ENCODE data around the gene SBK3. TPM values are rescaled to one million over a fixed set of nuclear protein-coding genes. Genes with fewer than 3 reads are reported as not detected.

The SBK3 gene
- total RNA-seq, 2 donors from 2014 or later: 0.23 to 0.74 TPM

DNA sequence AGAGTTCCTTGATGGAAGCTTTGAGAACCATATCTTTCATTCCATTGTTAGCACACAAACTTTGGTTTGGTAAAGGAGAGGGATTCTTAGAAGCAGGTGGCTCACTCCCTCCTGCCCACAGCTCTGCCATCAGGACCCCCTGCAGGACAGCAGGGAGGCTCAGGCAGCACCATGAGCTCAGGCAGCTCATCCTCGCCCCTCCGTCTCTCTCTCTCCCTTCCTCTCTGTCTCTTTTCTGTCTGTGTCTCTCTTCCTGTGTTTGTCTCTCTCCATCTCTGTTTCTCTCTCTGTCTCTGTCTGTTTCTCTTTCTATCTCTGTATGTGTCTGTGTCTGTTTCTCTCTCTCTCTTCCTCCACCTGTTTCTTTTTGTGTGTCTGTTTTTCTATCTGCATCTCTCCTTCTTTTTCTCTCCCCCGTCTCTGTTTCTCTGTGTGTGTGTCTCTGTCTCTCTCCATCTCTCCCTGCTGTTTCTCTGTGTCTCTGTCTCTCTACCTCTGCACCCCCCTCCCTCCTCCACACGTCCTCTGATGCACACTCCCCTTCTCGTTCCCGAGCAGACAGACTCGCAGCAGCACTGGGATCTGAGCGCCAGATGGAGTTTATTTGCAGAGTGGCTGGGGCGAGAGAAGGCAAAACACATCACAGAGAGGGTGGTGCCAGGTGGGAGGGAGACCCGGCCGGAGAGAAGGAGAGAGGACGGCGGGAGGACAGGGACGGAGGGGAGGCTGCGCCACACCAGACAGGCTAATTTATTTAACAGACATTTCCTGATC is 17.1 kb downstream of the SBK3 start:
- Histone ChIP-seq H3K4me3 (no peak overlapping the region), H3K36me3 (no peaks in the 10 kb centered on the region), H3K4me1 (replicated peaks) (peaks cover 5% of the 10 kb centered on the region), H3K27me3 (replicated peaks; ENCODE audit: insufficient read depth) (no peaks in the 10 kb centered on the region), H3K27ac (no peak overlapping the region), H3K9me3 (no peaks in the 10 kb centered on the region)
- 24% methylated on average over 15 of the region's 15 CpGs for WGBS
- DNase-seq (ENCODE audit: low spot score): no peak
- TF ChIP-seq POLR2AphosphoS5 (IDR thresholded peaks at IDR 0.05) (no peak), POLR2A (IDR thresholded peaks at IDR 0.05) (no peak)
- TF ChIP-seq, protein P1, sequence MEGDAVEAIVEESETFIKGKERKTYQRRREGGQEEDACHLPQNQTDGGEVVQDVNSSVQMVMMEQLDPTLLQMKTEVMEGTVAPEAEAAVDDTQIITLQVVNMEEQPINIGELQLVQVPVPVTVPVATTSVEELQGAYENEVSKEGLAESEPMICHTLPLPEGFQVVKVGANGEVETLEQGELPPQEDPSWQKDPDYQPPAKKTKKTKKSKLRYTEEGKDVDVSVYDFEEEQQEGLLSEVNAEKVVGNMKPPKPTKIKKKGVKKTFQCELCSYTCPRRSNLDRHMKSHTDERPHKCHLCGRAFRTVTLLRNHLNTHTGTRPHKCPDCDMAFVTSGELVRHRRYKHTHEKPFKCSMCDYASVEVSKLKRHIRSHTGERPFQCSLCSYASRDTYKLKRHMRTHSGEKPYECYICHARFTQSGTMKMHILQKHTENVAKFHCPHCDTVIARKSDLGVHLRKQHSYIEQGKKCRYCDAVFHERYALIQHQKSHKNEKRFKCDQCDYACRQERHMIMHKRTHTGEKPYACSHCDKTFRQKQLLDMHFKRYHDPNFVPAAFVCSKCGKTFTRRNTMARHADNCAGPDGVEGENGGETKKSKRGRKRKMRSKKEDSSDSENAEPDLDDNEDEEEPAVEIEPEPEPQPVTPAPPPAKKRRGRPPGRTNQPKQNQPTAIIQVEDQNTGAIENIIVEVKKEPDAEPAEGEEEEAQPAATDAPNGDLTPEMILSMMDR (IDR thresholded peaks at IDR 0.05): no peak
- intact Hi-C loops (cut with DNase I): no loop called here

DNA sequence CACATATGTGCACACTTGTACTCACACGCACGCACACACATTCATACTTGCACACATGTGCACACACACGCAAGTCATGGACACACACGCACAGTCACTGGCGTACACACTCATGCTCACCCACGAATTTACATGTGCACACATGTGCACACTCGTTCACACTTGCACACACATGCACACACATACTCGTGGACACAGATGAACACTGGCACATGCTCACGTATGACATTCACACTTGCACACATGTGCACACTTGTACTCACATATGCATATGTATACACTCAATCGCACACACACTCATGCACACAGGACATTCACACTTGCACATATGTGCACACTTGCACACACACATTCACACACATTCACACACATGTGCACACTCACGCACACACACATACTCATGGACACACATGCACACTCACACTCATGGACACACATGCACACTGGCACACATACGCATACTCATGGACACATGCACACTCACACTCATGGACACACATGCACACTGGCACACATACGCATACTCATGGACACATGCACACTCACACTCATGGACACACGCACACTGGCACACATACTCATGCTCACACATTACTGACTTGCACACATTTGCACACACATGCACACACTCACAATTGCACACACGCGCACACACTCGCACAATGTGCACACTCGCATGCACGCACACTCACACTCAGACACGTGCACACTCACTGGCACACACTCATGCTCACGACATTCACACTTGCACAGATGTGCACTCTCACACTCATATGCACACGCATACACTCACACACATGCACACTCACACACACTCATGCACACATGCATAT is 17.9 kb downstream of the SBK3 start:
- Histone ChIP-seq H3K4me3 (no peak overlapping the region), H3K27ac (no peak overlapping the region), H3K27me3 (replicated peaks; ENCODE audit: insufficient read depth) (no peaks in the 10 kb centered on the region), H3K36me3 (no peaks in the 10 kb centered on the region), H3K9me3 (no peaks in the 10 kb centered on the region), H3K4me1 (replicated peaks) (peaks cover 5% of the 10 kb centered on the region)
- TF ChIP-seq, protein P1 (IDR thresholded peaks at IDR 0.05): no peak
- no peak for TF ChIP-seq POLR2AphosphoS5 (IDR thresholded peaks at IDR 0.05)
- TF ChIP-seq POLR2A (IDR thresholded peaks at IDR 0.05): no peak
- DNase-seq (ENCODE audit: low spot score): no peak
- intact Hi-C loops (cut with DNase I): no loop called here
- 80% methylated on average over 22 of the region's 22 CpGs for WGBS

DNA sequence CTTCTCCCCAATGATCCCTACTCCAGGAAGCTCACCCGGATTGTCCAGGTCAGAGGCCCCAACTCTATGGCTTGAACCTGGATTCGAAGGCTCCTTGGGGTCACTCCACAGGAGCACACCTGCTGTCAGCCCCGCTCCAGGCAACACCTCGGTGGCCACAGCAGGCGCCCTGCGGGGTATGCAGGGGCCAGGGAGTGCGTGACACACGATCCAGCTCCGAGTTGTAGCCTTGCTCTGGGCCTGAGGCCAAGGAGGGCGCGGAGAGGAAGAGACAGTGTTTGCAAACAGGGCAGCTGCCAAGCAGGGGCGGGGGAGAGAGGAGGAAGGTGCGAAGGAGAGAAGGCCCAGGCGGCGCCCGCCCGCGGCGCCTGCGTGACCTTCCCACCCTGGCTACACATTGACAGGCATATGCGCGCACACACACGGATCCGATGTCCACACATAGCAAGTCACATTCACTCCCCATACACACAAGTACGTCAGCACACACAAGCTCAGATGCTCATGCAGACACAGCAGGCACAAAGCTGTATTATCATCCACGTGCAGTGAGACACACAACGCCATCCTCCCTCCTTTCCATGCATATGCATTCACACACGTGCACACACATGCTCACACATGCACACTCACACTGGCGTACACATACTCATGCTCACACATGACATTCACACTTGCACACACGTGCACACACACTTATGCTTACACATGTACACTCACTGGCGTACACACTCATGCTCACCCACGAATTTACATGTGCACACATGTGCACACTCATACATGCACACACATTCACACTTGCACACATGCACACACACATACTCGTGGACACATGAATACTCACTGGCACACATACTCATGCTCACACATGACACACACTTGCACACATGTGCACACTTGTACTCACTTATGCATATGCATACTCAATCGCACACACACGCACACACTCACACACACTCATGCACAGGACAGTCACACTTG is 18.8 kb downstream of the SBK3 start:
- Histone ChIP-seq H3K4me1 (replicated peaks) (peaks cover 5% of the 10 kb centered on the region), H3K9me3 (no peaks in the 10 kb centered on the region), H3K36me3 (no peaks in the 10 kb centered on the region), H3K27me3 (replicated peaks; ENCODE audit: insufficient read depth) (no peaks in the 10 kb centered on the region), H3K27ac (no peak overlapping the region), H3K4me3 (no peak overlapping the region)
- intact Hi-C loops (cut with DNase I): no loop called here
- 21% methylated on average over 35 of the region's 35 CpGs for WGBS
- TF ChIP-seq POLR2A (IDR thresholded peaks at IDR 0.05): no peak
- peak; percentile 22 for TF ChIP-seq POLR2AphosphoS5 (IDR thresholded peaks at IDR 0.05)
- peak; percentile 32 for DNase-seq (ENCODE audit: low spot score)

DNA sequence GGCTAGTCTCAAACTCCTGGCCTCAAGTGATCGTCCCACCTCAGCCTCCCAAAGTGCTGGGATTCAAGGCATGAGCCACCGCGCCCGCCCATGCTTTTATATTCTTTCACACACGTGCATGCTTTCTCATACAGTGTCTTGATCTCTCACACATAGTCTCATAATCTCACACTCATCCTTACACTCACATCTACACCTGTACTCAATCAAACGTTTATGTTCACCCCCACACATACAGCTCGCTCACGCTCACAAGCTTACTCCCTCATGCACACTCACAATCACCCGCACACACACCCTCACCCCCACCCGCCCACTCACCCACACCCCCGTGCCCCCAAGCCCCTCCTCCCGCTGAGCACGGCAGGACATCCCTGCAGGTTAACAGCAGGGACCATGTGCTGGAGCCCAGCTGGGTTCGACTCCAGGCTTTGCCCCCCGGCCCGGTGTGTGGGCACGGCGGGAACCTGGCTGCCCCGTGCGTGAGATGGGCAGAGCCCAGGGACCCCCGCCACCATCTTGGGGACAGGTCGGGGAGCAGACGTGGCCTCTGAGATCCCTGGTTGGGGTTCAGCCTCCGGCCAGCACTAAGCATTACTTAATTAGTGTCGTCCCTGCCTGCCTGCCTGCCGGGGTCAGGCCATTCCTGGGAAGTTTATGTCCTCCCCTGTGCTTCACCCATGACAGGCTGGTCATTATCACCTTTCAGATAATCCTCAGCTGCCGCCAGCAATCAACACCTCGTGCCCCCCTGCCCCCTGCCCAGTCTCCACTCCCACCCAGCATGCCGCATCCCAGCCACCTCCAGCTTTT is 19.8 kb downstream of the SBK3 start:
- Histone ChIP-seq H3K36me3 (no peaks in the 10 kb centered on the region), H3K4me1 (replicated peaks) (peaks cover 5% of the 10 kb centered on the region), H3K4me3 (no peak overlapping the region), H3K27me3 (replicated peaks; ENCODE audit: insufficient read depth) (no peaks in the 10 kb centered on the region), H3K9me3 (no peaks in the 10 kb centered on the region), H3K27ac (no peak overlapping the region)
- TF ChIP-seq POLR2AphosphoS5 (IDR thresholded peaks at IDR 0.05) (no peak), POLR2A (IDR thresholded peaks at IDR 0.05) (no peak)
- TF ChIP-seq, protein P1 (IDR thresholded peaks at IDR 0.05): no peak
- intact Hi-C loops (cut with DNase I): no loop called here
- WGBS: 28% methylated on average over 28 of the region's 29 CpGs
- DNase-seq (ENCODE audit: low spot score): no peak

All from prostate gland (tissue), 2 donors.